Astrocyte (in vitro differentiated cells and primary cell): ENCODE results near the gene PDLIM7.

Experiments
- CTCF ChIP-seq: IDR thresholded peaks from 2 replicates; pipeline ENCODE4 v1.5.1; 2011; ENCODE audit warnings: low read depth, mild to moderate bottlenecking, inconsistent platforms, low read length, moderate library complexity; ENCODE audit not compliant: insufficient read depth
- EZH2 ChIP-seq: IDR thresholded peaks from 2 replicates; pipeline ENCODE4 v1.6.1; 2012; ENCODE audit warnings: mild to moderate bottlenecking, low read length, inconsistent platforms; ENCODE audit not compliant: insufficient read depth

GRCh38 chr5:177507165-177507564 lies 9.8 kb upstream of the PDLIM7 start:
- peak; percentile 25 for TF ChIP-seq CTCF
- no peak for TF ChIP-seq EZH2
